Stimulated activated CD8-positive, alpha-beta memory T cell treated with anti-CD3 and anti-CD28 coated beads, Interleukin-15, amount 100 ng/mL, for 48 hours (primary cell): Measurements from ENCODE around the gene RAB3IL1.
"Not testable (repeated sequence)": the region's sequence is repeated elsewhere in the genome, so short reads cannot be mapped to it uniquely, and the experiment has no call there.

Experiments
- DNase-seq, 2 donors: peaks; one replicate each; pipeline ENCODE4 v3.0.0-alpha.2; 2020; ENCODE audit warnings: low read depth in 2 of 2

RAB3IL1 gene

GRCh38 chr11:61885784-61886580 is 31.4 kb downstream of the RAB3IL1 start:
- no peak for DNase-seq

GRCh38 chr11:61885166-61885778 is 32.1 kb downstream of the RAB3IL1 start:
- DNase-seq = no peak

DNA sequence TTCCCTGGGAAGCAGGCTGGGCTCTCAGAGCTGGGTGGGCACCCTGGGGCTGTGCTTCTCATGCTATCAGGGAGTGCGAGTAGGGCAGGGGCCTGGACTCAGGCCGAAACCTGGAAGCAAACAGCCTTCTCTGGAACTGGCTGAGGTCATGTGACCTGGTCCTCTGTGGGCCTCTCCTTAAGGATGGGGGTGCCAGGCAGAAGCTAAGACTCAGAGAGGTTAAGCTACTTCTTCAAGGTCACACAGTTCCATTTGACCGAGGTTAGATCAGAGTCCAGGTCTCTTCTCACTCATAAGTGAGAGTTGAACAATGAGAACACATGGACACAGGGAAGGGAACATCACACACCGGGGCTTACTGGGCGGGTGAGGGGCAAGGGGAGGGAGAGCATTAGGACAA is 33.4 kb downstream of the RAB3IL1 start:
- no peak for DNase-seq

GRCh38 chr11:61883327-61883726 is 34.0 kb downstream of the RAB3IL1 start:
- DNase-seq = no peak

GRCh38 chr11:61882879-61883278 is 34.5 kb downstream of the RAB3IL1 start:
- no peak for DNase-seq

DNA sequence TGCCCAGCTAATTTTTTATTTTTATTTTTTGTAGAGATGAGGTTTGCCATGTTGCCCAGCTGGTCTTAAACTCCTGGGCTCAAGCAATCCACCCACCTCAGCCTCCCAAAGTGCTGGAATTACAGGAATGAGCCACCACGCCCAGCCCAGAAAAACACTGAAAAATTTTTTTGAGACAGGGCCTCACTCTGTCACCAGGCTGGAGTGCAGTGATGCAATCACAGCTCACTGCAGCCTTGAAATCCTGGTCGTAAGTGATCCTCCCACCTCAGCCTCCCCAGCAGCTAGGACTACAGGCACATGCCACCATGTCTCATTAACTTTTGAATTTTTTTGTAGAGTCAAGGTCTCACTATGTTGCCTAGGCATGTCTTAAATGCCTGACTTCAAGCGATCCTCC is 35.1 kb downstream of the RAB3IL1 start:
- not testable (repeated sequence) for DNase-seq

- DNase-seq = no peak
Observed at GRCh38 chr11:61881397-61881796, 36.0 kb downstream of the RAB3IL1 start.

GRCh38 chr11:61880454-61880853 is 36.9 kb downstream of the RAB3IL1 start:
- no peak for DNase-seq

DNA sequence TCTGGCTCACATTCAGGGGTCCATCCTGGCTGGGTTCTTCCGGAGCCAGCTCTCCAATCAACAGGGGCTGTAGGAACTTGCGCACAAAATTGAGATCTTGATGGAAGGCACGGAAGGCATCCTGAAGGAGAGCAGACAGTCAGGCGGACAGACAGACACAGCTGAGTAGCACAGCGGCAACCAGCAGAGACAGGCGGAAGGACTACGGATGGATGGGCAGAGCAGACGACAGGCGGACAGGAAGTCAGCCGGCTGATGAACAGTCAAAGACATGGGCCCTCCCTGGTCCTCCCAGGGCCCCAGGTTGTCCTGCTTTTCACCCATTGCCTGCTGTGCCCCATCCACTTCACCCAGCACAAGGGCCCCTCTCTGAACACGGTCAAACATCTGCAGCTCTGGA is 37.3 kb downstream of the RAB3IL1 start:
- no peak for DNase-seq

GRCh38 chr11:61879152-61879551 is 38.2 kb downstream of the RAB3IL1 start:
- no peak for DNase-seq

DNA sequence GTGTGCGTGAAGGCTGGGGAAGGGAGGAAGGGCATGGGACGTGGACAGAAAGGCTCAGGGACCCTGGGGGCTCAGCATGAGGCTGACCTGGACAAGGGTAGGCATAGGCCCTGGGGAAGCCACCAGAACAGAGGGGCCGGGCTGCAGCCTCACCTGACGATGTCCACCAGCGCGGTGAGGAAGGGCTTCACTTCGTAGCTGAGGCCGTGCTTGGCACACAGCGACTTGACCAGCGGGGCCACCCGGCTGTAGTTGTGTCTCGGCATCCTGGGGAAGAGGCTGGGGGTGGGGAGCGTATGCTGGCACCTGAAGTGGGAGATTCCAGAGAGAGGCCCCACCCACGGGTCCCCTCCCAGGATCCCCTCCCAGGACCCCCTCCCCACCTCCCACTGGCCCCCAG is 41.7 kb downstream of the RAB3IL1 start:
- no peak for DNase-seq

GRCh38 chr11:61874853-61875252 is 42.5 kb downstream of the RAB3IL1 start:
- no peak for DNase-seq

DNA sequence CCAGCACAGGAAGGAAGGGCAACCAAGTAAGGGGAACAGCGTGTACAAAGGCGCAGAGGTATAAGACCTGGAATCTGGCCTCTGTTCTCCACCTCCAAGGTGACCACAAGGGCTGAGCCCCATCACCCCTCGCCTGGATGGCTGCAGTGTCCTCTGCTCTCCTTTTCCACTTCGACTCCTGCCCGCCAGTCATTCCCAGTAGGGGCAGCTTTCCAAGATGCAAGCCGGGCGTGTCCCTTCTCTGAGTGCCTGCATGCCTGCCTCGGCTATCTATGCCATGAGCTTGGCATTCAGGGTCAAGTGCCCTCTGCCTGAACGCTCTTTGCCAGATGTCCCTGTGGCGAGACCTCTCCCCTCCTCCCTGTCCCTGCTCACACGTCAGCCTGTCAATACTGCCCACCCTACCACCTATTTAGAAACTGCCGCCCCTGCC is 43.0 kb downstream of the RAB3IL1 start:
- DNase-seq = no peak

DNA sequence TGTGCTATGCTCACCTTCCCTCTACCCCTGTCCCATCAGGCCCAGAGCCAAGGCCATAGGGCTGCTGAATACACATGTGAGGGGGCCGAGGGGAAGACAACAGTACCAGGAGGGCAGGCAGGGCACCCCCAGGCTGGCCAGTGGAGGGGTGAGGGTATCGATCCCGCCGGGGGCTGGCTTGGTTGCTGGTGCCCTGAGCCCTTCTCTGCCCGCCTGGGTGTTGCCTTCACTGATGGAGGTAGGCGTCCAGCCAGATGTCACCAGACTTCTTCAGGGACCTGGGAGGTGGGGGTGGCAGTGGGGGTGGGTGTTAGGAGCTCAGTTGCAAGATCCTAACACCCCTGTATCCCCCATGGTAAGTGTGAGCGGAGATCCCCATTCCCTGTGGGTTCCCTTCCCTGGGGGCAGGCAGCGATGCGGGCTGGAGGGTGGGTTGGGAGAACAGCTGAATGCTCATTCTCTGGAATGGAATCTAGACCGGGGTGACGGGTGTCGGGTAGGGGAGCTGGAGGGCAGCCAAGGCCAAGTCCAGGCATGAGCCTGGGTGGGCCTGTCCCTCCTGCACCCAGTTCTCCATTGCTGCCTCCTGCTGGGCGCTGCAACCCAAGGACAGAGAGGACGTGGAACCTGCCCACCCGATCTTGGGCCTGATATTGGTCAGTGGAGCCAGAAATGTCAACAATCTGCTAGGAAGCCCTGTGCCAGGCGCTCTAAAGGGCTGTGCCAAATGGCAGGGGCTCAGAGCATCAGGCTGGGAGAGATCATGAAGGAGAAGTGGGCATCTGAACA is 43.6 kb downstream of the RAB3IL1 start:
- no peak for DNase-seq

GRCh38 chr11:61872935-61873565 is 44.3 kb downstream of the RAB3IL1 start:
- no peak for DNase-seq

DNA sequence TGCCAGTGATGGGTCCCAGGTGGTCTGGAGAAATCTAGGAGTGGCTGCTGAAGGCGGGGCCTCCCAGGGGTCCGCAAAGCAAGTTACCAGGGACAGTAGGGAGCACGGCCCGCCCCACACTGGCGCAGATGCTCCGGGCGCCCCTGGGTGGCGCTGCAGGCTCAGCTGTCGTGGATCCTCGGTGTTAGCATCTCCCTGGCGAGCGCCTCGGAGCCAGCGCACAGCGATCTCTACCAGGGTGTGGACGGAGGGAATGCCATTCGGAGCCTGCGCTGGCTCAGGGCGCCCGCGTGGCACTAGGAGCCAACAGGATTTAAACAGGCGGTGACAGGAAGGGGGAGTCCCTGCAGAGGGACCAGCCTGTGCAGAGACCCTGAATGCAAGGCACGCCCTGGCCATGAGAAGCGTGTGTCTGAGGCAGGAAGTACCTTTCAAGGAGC is 46.2 kb downstream of the RAB3IL1 start:
- peak; percentile 46 to 47 for DNase-seq

DNA sequence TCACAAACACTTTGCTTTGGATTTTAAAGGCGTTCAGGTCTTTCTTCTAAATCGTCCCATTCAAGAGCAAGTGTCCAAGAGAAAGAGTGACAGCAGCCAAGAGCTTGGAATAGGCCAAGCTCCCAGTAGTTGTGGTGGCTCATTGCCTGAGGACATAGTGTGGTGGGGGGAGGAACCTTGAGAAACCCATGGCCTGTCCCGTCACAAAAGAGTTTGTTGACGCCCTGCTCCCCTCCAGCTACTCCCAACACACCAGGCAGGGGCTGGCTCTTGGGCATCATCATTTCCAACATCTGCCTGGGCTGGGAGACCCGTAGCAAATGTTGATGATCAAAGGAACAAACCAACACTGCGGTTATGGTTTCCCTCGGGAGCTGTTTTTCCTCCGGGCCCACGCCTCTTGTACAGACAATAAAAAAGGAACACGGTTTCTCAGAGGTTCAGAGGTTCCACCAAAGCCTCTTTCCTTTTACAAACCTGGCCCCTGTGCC is 46.8 kb downstream of the RAB3IL1 start:
- DNase-seq = no peak

- no peak for DNase-seq
Observed at GRCh38 chr11:61869708-61870451, 47.5 kb downstream of the RAB3IL1 start.

DNA sequence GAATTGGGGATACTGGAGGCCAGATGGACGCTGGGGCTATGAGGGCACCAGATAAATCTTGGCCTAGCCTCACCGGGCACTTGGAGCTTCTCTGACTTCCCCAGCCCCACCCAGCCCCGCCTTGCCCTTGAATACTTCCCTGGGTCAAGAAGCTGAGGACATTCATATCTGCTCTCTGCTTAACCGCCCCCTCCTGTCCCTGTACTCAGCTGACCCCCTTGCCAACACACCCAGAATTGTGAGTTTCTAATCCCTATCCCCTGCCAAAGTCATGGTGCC is 48.0 kb downstream of the RAB3IL1 start:
- DNase-seq = no peak

DNA sequence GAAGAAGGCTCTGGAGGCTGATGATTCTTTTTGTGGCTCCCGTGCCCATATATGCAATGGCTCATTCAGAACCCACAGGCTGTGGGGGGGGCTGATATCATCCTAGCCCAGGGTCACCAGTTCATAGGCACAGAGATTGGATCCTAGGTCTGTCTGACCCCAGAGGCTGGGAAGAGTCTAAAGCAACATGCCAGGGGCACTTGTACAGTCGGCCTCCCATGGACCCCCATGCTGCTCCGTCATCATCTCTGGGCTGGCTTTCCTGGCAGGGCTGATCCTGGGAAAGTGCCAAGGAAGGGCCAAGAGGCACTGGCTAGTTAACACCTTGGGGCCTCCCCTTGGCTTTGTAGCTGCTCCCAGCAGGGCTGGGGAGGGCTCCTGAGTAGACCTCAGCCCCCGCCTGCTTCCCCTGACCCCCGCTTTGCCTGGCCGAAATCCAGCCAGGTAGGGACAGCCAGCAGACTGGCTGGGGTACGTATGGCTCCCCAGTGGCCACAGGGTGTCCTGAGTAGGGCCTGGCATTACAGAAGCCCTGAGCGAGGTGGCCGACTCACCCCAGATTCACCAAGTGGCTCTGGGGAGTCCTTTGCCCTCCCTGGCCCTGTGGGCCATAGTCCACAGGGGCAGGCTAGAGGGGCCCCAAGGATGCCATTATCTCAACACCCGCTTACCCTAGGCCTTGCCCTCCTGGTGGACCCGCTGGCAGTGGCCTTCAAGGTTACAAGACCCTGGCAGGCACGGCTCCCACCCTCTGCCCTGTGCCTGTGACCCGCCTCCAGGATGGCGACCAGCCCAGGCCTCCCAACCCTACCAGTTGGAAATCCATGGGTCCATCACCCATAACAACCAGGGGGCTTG is 48.6 kb downstream of the RAB3IL1 start:
- DNase-seq = no peak

- DNase-seq = no peak
Observed at GRCh38 chr11:61866958-61867343, 50.4 kb downstream of the RAB3IL1 start.
